HFFc6 (cell line): ENCODE data around the gene PARP8. TPM values are rescaled to one million over a fixed set of nuclear protein-coding genes. Genes with fewer than 3 reads are reported as not detected.
A peak's percentile ranks its signal among the peaks of the same experiment; 100 is the strongest.

ENCODE experiments used
- DNase-seq: peaks from one replicate; pipeline ENCODE4 v3.0.0-alpha.2; 2018
- H3K27ac Mint-ChIP-seq: 2 replicates; pipeline ENCODE4 v1.8.0; 2020; ENCODE audit warnings: mild to moderate bottlenecking, mixed read lengths
- H3K27me3 Mint-ChIP-seq: 2 replicates; pipeline ENCODE4 v1.8.0; 2021; ENCODE audit warnings: mild to moderate bottlenecking, moderate library complexity, mixed read lengths; ENCODE audit not compliant: insufficient read depth
- H3K36me3 Mint-ChIP-seq: 2 replicates; pipeline ENCODE4 v1.8.0; 2021; ENCODE audit warnings: low read depth, mixed read lengths
- H3K4me1 Mint-ChIP-seq: 2 replicates; pipeline ENCODE4 v1.8.0; 2020; ENCODE audit warnings: low read depth, mixed read lengths
- H3K4me3 Mint-ChIP-seq: 2 replicates; pipeline ENCODE4 v1.8.0; 2020; ENCODE audit warnings: mild to moderate bottlenecking, moderate library complexity, mixed read lengths
- H3K9me3 Mint-ChIP-seq: 2 replicates; pipeline ENCODE4 v1.8.0; 2020; ENCODE audit warnings: mild to moderate bottlenecking, mixed read lengths
- total RNA-seq, 6 experiments: library from RNA; stranded (reverse); fragmentation: NEBNext Ultra II Directional; extraction: Animal tissue kit (Norgen Biotek cat#: 25700); gene quantifications; 2 replicates in 1 of 6; 3 replicates in 5 of 6; pipeline ENCODE4 v1.2.3, GENCODE V29; 2021
- TF ChIP-seq, protein P1 (sequence below): fragments of 200-600 bp; sonication (generic); IDR thresholded peaks from 2 replicates; pipeline ENCODE4 v1.5.0; 2021; ENCODE audit warnings: antibody characterized with exemption, mild to moderate bottlenecking

The PARP8 gene
- total RNA-seq, 6 experiments from 2014 or later: 0.71 to 5.5 (median 0.81) TPM

DNA sequence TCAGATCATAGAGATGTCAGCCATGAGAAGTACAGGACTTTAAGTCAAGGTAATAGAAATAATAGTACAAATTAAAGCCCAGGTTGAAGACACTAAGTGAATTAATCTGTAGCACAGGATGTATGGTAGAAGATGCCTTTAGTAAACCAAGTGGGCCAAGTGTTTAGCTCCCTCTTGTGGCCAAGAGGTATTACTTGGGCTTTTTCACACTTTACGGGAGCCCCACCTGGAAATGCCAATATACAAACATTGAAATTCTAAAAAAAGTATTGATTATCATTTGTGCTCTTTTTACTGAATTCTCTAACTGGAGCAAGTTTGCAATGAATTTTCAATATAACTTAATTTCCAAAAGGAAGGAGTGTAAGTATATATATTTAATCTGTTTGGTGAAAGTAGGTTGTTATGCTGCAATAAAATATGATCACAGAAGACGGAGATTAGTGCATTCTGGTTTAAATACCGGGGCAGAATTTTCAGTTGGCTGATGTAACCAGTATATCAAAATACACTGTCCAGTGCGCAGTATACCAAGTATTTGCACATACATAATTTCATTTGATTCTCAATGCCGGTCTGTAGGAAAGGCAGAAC lies 84.7 kb downstream of the PARP8 start:
- Mint-ChIP-seq H3K27ac (no peak overlapping the region), H3K4me3 (no peak overlapping the region), H3K36me3 (no peaks in the 10 kb centered on the region), H3K27me3 (no peaks in the 10 kb centered on the region), H3K9me3 (no peaks in the 10 kb centered on the region; the same call in 1 of the 2 replicates), H3K4me1 (no peaks in the 10 kb centered on the region)
- TF ChIP-seq, protein P1, sequence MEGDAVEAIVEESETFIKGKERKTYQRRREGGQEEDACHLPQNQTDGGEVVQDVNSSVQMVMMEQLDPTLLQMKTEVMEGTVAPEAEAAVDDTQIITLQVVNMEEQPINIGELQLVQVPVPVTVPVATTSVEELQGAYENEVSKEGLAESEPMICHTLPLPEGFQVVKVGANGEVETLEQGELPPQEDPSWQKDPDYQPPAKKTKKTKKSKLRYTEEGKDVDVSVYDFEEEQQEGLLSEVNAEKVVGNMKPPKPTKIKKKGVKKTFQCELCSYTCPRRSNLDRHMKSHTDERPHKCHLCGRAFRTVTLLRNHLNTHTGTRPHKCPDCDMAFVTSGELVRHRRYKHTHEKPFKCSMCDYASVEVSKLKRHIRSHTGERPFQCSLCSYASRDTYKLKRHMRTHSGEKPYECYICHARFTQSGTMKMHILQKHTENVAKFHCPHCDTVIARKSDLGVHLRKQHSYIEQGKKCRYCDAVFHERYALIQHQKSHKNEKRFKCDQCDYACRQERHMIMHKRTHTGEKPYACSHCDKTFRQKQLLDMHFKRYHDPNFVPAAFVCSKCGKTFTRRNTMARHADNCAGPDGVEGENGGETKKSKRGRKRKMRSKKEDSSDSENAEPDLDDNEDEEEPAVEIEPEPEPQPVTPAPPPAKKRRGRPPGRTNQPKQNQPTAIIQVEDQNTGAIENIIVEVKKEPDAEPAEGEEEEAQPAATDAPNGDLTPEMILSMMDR: peak; percentile 84
- DNase-seq: peak; percentile 25

DNA sequence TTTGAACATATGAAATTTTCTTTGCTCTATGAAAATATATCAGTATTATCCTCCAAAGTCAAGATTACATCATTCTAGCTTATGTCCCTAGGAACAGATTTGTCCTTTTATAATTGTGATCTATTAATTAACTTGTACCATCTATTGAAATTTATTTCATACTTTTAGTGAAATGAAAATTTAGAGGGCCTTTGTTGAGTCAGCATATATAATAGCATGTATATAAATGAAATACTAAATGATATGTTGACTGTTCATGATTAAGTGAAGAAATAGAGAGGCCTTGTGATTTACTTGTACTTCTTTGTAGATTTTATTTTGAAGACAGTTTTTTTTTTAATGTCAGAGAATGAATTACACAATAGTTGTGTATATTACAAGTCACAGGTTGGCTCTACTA lies 86.4 kb downstream of the PARP8 start:
- no peak for DNase-seq
- no peaks in the 10 kb centered on the region for H3K27me3 Mint-ChIP-seq
- no peak overlapping the region for H3K4me3 Mint-ChIP-seq
- no peaks in the 10 kb centered on the region for H3K4me1 Mint-ChIP-seq
- H3K36me3 Mint-ChIP-seq: no peaks in the 10 kb centered on the region
- TF ChIP-seq, protein P1: no peak
- H3K27ac Mint-ChIP-seq: no peak overlapping the region
- no peaks in the 10 kb centered on the region for H3K9me3 Mint-ChIP-seq

DNA sequence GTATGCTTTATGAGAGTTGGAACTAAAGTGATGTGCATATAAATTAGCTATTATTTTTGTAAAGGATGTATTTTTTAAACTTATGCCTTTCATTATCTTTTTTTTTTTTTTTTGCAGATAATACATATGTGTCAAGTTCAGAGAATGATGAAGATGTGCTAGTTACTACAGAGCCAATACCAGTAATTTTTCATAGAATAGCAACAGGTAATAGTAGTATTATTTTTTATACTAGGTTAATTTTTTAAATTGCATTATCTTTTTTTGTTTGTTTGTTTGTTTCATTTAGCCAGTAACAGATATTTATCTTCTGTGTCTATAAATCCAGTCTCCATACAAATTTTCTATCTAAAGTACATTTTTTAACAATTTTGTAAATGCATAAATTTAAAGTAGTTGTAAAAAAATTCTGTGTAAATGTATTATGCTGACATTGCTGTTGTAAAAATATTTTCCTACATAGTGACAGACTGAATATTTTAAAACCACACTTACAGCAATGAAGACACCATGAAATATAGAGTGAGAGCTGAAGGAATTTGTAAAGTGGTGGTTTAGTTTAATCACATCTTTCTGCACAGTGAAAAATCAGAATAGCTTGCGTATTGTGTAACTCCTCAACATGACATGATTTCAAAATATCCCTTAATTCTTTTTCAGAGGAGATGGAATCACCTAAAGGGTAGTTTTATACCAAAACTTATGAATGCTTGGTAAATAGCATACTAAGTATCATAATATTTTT lies 93.3 kb downstream of the PARP8 start:
- DNase-seq: no peak
- Mint-ChIP-seq H3K27me3 (no peaks in the 10 kb centered on the region), H3K4me1 (no peaks in the 10 kb centered on the region), H3K27ac (no peak overlapping the region), H3K9me3 (peaks cover 9% of the 10 kb centered on the region), H3K4me3 (no peak overlapping the region), H3K36me3 (no peaks in the 10 kb centered on the region)
- TF ChIP-seq, protein P1: no peak

DNA sequence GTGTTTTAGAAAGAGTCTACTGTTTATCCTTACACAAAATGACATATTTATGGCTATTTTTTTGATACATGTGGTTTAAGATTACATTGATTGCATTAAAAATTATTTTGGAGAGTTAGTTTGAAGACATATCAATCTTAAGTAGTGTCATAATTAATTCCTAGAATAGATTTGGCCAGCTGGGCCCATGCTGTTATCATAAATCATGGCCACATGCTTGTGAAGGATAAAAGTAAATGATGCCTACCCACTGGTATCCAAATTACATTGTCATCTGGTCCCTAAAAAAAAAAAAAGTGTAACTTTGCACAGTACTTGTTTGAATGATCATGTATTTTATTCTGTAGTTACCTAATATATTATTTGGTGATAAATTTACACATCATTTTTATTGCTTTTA lies 96.9 kb downstream of the PARP8 start:
- Mint-ChIP-seq H3K36me3 (no peaks in the 10 kb centered on the region), H3K4me1 (no peaks in the 10 kb centered on the region), H3K27me3 (no peaks in the 10 kb centered on the region), H3K27ac (no peak overlapping the region), H3K9me3 (peaks cover 9% of the 10 kb centered on the region), H3K4me3 (no peak overlapping the region)
- TF ChIP-seq, protein P1: no peak
- no peak for DNase-seq

DNA sequence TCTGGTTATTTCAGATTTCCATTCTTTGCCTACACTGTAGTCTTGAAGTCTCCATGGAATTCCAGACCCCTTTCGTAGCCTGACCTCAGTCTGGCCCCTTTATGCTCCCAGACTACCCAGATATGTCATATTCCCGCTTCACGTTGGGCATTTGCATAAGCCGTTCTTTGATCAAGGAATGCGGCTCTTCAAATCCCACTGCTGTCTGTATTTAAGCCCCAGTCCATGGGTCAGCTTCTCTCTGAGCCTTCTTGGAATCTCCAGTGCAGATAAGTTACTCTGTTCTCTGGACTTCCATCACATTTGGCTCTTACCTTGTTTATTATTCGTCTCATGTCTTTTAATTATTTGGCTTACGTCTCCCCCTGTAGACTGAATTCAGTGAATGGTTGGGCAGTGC lies 97.4 kb downstream of the PARP8 start:
- no peak for DNase-seq
- TF ChIP-seq, protein P1: no peak
- H3K27ac Mint-ChIP-seq: no peak overlapping the region
- H3K9me3 Mint-ChIP-seq: peaks cover 9% of the 10 kb centered on the region
- no peak overlapping the region for H3K4me3 Mint-ChIP-seq
- H3K36me3 Mint-ChIP-seq: no peaks in the 10 kb centered on the region
- H3K27me3 Mint-ChIP-seq: no peaks in the 10 kb centered on the region
- H3K4me1 Mint-ChIP-seq: no peaks in the 10 kb centered on the region
